SK-N-SH (cell line): Measurements from ENCODE around the gene BCAS2. TPM values are rescaled to one million over a fixed set of nuclear protein-coding genes. Genes with fewer than 3 reads are reported as not detected.

Source experiments
- CTCF ChIA-PET: fragments of 300-600, 350-600 bp; formaldehyde crosslinking; extraction: SDS; loops from one replicate; lab custom pipeline; 2021; lab: Yijun Ruan, JAX
- POLR2A ChIA-PET: fragments of 350-600 bp; sonication (Branson Sonifier 250); formaldehyde crosslinking; extraction: SDS; loops from one replicate; lab custom pipeline; 2020; ENCODE audit warnings: antibody characterized with exemption, inconsistent platforms; lab: Yijun Ruan, JAX
- DNase-seq: peaks from one replicate; pipeline ENCODE4 v3.0.0; 2012
- H2AFZ ChIP-seq: fragments of 200-600 bp; sonication (generic); 2 replicates; pipeline ENCODE4 v1.8.1; 2016; ENCODE audit warnings: antibody characterized with exemption, mild to moderate bottlenecking, low read depth
- H3F3A ChIP-seq: fragments of 200-600 bp; sonication (generic); replicated peaks from 2 replicates; pipeline ENCODE3; 2016; ENCODE audit warnings: antibody characterized with exemption, mild to moderate bottlenecking; ENCODE audit not compliant: insufficient read depth
- H3K27ac ChIP-seq, 2 experiments: fragments of 200-500 bp in 1 of 2; fragments of 200-600 bp in 1 of 2; sonication (Bioruptor generic) in 1 of 2; sonication (generic), shearing (Covaris generic) in 1 of 2; 2 replicates each; pipeline versions ENCODE4 v1.5.1 to v1.6.1; 2014 to 2016; ENCODE audit warnings: low read depth in 2 of 2, inconsistent platforms in 1 of 2, low read length in 1 of 2, mild to moderate bottlenecking in 1 of 2, mixed read lengths in 1 of 2
- H3K27me3 ChIP-seq: fragments of 200-600 bp; sonication (generic), shearing (Covaris generic); 2 replicates; pipeline ENCODE4 v1.6.1; 2016; ENCODE audit warnings: mixed run types; ENCODE audit not compliant: insufficient read depth
- H3K36me3 ChIP-seq, 2 experiments: fragments of 200-500 bp in 1 of 2; fragments of 200-600 bp in 1 of 2; sonication (Bioruptor generic) in 1 of 2; sonication (generic) in 1 of 2; replicated peaks in 1 of 2; 2 replicates each; pipeline versions ENCODE3 to v1.5.1; 2014 to 2016; ENCODE audit warnings: low read length in 1 of 2, mild to moderate bottlenecking in 1 of 2; ENCODE audit not compliant: insufficient read depth in 2 of 2, control insufficient read depth in 1 of 2
- H3K4me1 ChIP-seq, 2 experiments: fragments of 200-500 bp in 1 of 2; fragments of 200-600 bp in 1 of 2; sonication (Bioruptor generic) in 1 of 2; sonication (generic), shearing (Covaris generic) in 1 of 2; 2 replicates each; pipeline versions ENCODE4 v1.5.1 to v1.6.1; 2014 to 2016; ENCODE audit warnings: low read depth in 1 of 2, low read length in 1 of 2, mixed run types in 1 of 2; ENCODE audit not compliant: insufficient read depth in 2 of 2, control insufficient read depth in 1 of 2
- H3K4me2 ChIP-seq: fragments of 200-600 bp; sonication (generic), shearing (Covaris generic); 2 replicates; pipeline ENCODE4 v1.6.1; 2017; ENCODE audit warnings: mixed run types
- H3K4me3 ChIP-seq, 2 experiments: fragments of 200-500 bp in 1 of 2; fragments of 200-600 bp in 1 of 2; sonication (Bioruptor generic) in 1 of 2; sonication (generic), shearing (Covaris generic) in 1 of 2; 2 replicates each; pipeline versions ENCODE4 v1.5.1 to v1.8.1; 2014 to 2016; ENCODE audit warnings: low read depth in 2 of 2, inconsistent platforms in 1 of 2, low read length in 1 of 2, mild to moderate bottlenecking in 1 of 2, mixed read lengths in 1 of 2, moderate library complexity in 1 of 2
- H3K79me2 ChIP-seq: fragments of 200-600 bp; sonication (generic); 2 replicates; pipeline ENCODE4 v1.8.1; 2017; ENCODE audit warnings: mild to moderate bottlenecking; ENCODE audit not compliant: insufficient read depth
- H3K9ac ChIP-seq: fragments of 200-600 bp; sonication (generic); 2 replicates; pipeline ENCODE4 v1.6.1; 2017; ENCODE audit warnings: mixed run types
- H3K9me2 ChIP-seq: fragments of 200-600 bp; sonication (generic); 2 replicates; pipeline ENCODE4 v1.6.1; 2017; ENCODE audit warnings: mixed run types
- H3K9me3 ChIP-seq: fragments of 200-600 bp; sonication (generic); 2 replicates; pipeline ENCODE4 v1.6.1; 2017; ENCODE audit warnings: mixed run types, mild to moderate bottlenecking, moderate library complexity
- H4K20me1 ChIP-seq: fragments of 200-600 bp; sonication (generic); 2 replicates; pipeline ENCODE4 v1.6.1; 2017; ENCODE audit warnings: mild to moderate bottlenecking, mixed run types; ENCODE audit not compliant: insufficient read depth
- FOSL2 ChIP-seq: IDR thresholded peaks from 2 replicates; pipeline ENCODE4 v1.4.0; 2012; ENCODE audit warnings: low read depth, mild to moderate bottlenecking, moderate library complexity, borderline replicate concordance
- FOXJ3 ChIP-seq: sonication (generic); formaldehyde crosslinking; IDR thresholded peaks from 2 replicates; pipeline ENCODE4 v1.5.1; 2020; ENCODE audit warnings: mild to moderate bottlenecking, missing genetic modification reagents
- GATA2 ChIP-seq: sonication (generic); formaldehyde crosslinking; IDR thresholded peaks from 2 replicates; pipeline ENCODE4 v1.5.0; 2020; ENCODE audit warnings: mild to moderate bottlenecking, missing genetic modification reagents
- JUND ChIP-seq: IDR thresholded peaks from 2 replicates; pipeline ENCODE4 v1.4.0; 2012
- MXI1 ChIP-seq: IDR thresholded peaks from 2 replicates; pipeline ENCODE4 v1.6.1; 2012; ENCODE audit warnings: mild to moderate bottlenecking, low read depth, low read length, improper control_type of control experiment
- NFIC ChIP-seq: IDR thresholded peaks from 2 replicates; pipeline ENCODE4 v1.4.0; 2012; ENCODE audit warnings: borderline replicate concordance
- NRF1 ChIP-seq: IDR thresholded peaks from 2 replicates; pipeline ENCODE4 v1.6.1; 2012; ENCODE audit warnings: low read depth, mild to moderate bottlenecking, low read length
- POLR2AphosphoS5 ChIP-seq: IDR thresholded peaks from 2 replicates; pipeline ENCODE4 v1.6.1; 2012; ENCODE audit warnings: low read depth, low read length
- RAD21 ChIP-seq: IDR thresholded peaks from 2 replicates; pipeline ENCODE4 v1.6.1; 2012; ENCODE audit warnings: mild to moderate bottlenecking, low read length
- RCOR1 ChIP-seq: fragments of 150-350 bp; IDR thresholded peaks from 2 replicates; pipeline ENCODE4 v1.6.1; 2017; ENCODE audit warnings: antibody characterized with exemption, low read length
- RXRA ChIP-seq: IDR thresholded peaks from 2 replicates; pipeline ENCODE4 v1.4.0; 2012; ENCODE audit warnings: low read depth, mild to moderate bottlenecking, borderline replicate concordance
- TAF1 ChIP-seq: IDR thresholded peaks from 2 replicates; pipeline ENCODE4 v1.6.1; 2012; ENCODE audit warnings: low read depth, mild to moderate bottlenecking, low read length, moderate library complexity, borderline replicate concordance
- TCF12 ChIP-seq: IDR thresholded peaks from 2 replicates; pipeline ENCODE4 v1.4.0; 2012
- WGBS: methylation state at CpG from one replicate; pipeline ENCODE4 v1.1.6; 2017; ENCODE audit warnings: low lambda C conversion rate; 5-methylcytosine and 5-hydroxymethylcytosine counted together
- polyA plus RNA-seq, 3 experiments: library from polyadenylated mRNA; depleted of rRNA; stranded (reverse); fragments of >200 nt; gene quantifications; 2 replicates each; pipeline ENCODE4 v1.2.3, GENCODE V29; 2012
- TF ChIP-seq, protein P1 (sequence below): IDR thresholded peaks from 2 replicates; pipeline ENCODE4 v1.4.0; 2012; ENCODE audit warnings: low read depth, borderline replicate concordance
- TF ChIP-seq, protein P2 (sequence below): fragments of 200-600 bp; sonication (generic); IDR thresholded peaks from 2 replicates; pipeline ENCODE4 v1.6.1; 2017; ENCODE audit warnings: antibody characterized with exemption, mild to moderate bottlenecking, moderate library complexity

BCAS2 gene
- polyA plus RNA-seq, 1 of the 3 experiments (the other 2 are of a cell fraction) = 19.6 TPM

DNA sequence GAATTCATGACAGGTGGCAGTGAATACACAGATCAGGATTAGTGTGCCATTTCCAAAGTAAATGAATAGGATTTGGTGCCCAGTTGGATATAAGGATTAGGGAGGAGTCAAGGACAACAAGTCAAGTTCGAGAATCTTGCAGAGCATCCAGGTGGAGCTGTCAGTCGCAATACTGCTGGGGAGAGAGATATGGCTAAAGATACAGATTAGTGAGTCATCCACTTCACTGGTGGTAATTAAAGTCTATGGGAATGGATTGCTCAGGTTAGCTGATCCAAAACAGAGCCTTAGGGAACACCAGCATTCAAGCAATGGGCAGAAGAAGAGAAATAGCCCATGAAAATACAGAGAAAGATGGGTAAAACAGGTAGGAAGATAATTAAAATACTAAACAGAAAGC is 26.8 kb downstream of the BCAS2 start:
- CTCF ChIA-PET = no interaction called here

DNA sequence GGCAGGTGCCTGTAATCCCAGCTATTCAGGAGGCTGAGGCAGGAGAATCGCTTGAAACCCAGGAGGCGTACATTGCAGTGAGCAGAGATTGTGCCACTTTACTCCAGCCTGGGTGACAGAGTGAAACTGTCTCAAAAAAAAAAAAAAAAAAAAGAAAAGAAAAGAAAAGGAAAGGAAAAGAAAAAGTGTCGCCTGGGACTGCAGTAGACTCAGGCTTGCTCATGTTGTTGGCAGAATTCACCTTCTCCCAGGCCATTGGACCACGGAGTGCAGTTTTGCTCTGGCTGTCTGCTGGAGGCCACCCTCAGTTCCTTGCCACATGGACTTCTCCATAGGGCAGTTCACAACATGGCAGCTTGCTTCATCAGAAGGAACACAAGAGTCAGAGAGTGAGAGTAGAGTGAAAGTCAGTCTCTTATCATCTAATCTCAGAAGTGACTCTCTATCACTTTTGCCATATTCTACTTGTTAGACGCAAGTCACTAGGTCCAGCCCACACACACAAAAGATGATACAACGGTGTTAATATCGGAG is 29.2 kb downstream of the BCAS2 start:
- Histone ChIP-seq H4K20me1 (no peaks in the 10 kb centered on the region), H3K9ac (no peak overlapping the region), H3K4me3 (no peak overlapping the region), H3K27ac (no peak overlapping the region), H3K9me2 (no peaks in the 10 kb centered on the region), H3K27me3 (no peaks in the 10 kb centered on the region), H3K79me2 (no peaks in the 10 kb centered on the region), H3K4me1 (no peaks in the 10 kb centered on the region), H3K4me2 (no peak overlapping the region), H3K36me3 (no peaks in the 10 kb centered on the region), H3F3A (no peaks in the 10 kb centered on the region), H2AFZ (no peak overlapping the region), H3K9me3 (no peaks in the 10 kb centered on the region)
- no peak for DNase-seq
- CTCF ChIA-PET = no interaction called here
- POLR2A ChIA-PET = no interaction called here
- 63% methylated on average over 7 of the region's 7 CpGs for WGBS
- TF ChIP-seq POLR2AphosphoS5 (no peak), FOSL2 (no peak), MXI1 (no peak), FOXJ3 (CRISPR knock-in tag) (no peak), TCF12 (no peak)

More for the DNA sequence above, 26.8 kb downstream of the BCAS2 start:
- Histone ChIP-seq H3K9ac (no peak overlapping the region), H3K4me2 (no peak overlapping the region), H3K27ac (no peak overlapping the region), H3F3A (peaks cover 4% of the 10 kb centered on the region), H3K79me2 (no peaks in the 10 kb centered on the region), H2AFZ (no peak overlapping the region), H3K9me2 (no peaks in the 10 kb centered on the region), H3K9me3 (no peaks in the 10 kb centered on the region), H3K4me1 (no peaks in the 10 kb centered on the region), H3K4me3 (no peak overlapping the region), H3K36me3 (no peaks in the 10 kb centered on the region), H3K27me3 (no peaks in the 10 kb centered on the region), H4K20me1 (no peaks in the 10 kb centered on the region)
- TF ChIP-seq NRF1 (no peak), RCOR1 (no peak)
- TF ChIP-seq, protein P1, sequence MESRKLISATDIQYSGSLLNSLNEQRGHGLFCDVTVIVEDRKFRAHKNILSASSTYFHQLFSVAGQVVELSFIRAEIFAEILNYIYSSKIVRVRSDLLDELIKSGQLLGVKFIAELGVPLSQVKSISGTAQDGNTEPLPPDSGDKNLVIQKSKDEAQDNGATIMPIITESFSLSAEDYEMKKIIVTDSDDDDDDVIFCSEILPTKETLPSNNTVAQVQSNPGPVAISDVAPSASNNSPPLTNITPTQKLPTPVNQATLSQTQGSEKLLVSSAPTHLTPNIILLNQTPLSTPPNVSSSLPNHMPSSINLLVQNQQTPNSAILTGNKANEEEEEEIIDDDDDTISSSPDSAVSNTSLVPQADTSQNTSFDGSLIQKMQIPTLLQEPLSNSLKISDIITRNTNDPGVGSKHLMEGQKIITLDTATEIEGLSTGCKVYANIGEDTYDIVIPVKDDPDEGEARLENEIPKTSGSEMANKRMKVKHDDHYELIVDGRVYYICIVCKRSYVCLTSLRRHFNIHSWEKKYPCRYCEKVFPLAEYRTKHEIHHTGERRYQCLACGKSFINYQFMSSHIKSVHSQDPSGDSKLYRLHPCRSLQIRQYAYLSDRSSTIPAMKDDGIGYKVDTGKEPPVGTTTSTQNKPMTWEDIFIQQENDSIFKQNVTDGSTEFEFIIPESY = no peak
- DNase-seq = no peak
- POLR2A ChIA-PET = no interaction called here
- WGBS = 93% methylated on average over 2 of the region's 2 CpGs

DNA sequence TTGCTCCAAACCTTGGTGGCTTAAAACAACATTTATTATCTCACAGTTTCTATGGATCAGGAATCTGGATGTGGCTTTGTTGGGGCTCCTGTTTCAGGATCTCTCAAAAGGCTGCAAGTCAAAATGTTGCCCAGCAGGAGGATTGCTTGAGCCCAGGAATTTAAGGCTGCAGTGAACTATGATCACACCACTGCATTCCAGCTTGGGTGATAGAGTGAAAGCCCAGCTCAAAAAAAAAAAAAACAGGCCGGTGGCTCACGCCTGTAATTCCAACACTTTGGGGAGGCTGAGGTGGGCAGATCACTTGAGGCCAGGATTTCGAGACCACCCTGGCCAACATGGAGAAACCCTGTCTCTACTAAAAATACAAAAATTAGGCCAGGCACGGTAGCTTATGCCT is 30.0 kb downstream of the BCAS2 start:
- Histone ChIP-seq H4K20me1 (no peaks in the 10 kb centered on the region), H3K27me3 (no peaks in the 10 kb centered on the region), H3K79me2 (no peaks in the 10 kb centered on the region), H3K4me2 (no peak overlapping the region), H3K27ac (no peak overlapping the region), H3K9me3 (no peaks in the 10 kb centered on the region), H3K9me2 (no peaks in the 10 kb centered on the region), H3K4me3 (no peak overlapping the region), H3K9ac (no peak overlapping the region), H3F3A (no peaks in the 10 kb centered on the region), H2AFZ (no peak overlapping the region), H3K36me3 (no peaks in the 10 kb centered on the region), H3K4me1 (no peaks in the 10 kb centered on the region)
- TF ChIP-seq FOXJ3 (CRISPR knock-in tag) = no peak
- TF ChIP-seq JUND = no peak
- TF ChIP-seq, protein P2, sequence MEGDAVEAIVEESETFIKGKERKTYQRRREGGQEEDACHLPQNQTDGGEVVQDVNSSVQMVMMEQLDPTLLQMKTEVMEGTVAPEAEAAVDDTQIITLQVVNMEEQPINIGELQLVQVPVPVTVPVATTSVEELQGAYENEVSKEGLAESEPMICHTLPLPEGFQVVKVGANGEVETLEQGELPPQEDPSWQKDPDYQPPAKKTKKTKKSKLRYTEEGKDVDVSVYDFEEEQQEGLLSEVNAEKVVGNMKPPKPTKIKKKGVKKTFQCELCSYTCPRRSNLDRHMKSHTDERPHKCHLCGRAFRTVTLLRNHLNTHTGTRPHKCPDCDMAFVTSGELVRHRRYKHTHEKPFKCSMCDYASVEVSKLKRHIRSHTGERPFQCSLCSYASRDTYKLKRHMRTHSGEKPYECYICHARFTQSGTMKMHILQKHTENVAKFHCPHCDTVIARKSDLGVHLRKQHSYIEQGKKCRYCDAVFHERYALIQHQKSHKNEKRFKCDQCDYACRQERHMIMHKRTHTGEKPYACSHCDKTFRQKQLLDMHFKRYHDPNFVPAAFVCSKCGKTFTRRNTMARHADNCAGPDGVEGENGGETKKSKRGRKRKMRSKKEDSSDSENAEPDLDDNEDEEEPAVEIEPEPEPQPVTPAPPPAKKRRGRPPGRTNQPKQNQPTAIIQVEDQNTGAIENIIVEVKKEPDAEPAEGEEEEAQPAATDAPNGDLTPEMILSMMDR = no peak
- TF ChIP-seq NFIC = no peak
- TF ChIP-seq GATA2 (CRISPR knock-in tag) = no peak
- TF ChIP-seq RAD21 = no peak
- TF ChIP-seq TAF1 = no peak
- no peak for TF ChIP-seq RXRA
- WGBS = 79% methylated on average over 4 of the region's 4 CpGs
- no peak for DNase-seq
- ChIA-PET CTCF (no interaction called here), POLR2A (no interaction called here)
